Right lobe of liver (tissue), 4 donors: ENCODE measurements around the gene SLCO4A1.

Experiments
- CTCF ChIP-seq, 4 donors: fragments of 200-600 bp in 3 of 4; fragments of 450-650 bp in 1 of 4; IDR thresholded peaks; one replicate each; pipeline versions ENCODE4 v1.5.1 to v1.8.0; 2016 to 2022; ENCODE audit warnings: antibody characterized with exemption in 4 of 4, mild to moderate bottlenecking in 2 of 4
- POLR2A ChIP-seq: fragments of 450-650 bp; IDR thresholded peaks from one replicate; pipeline ENCODE4 v1.6.1; 2017; ENCODE audit warnings: antibody characterized with exemption, mild to moderate bottlenecking
- donor health status: DM: no; HTN: no; CAD: no.
- donor health status: DM: no; HTN: no; CAD: no.
- donor health status: DM: no; HTN: yes; CAD: no.

GRCh38 chr20:62712606-62713005, 70.3 kb downstream of the SLCO4A1 start:
- TF ChIP-seq CTCF (IDR thresholded peaks at IDR 0.05) (no peak), POLR2A (no peak)
